HG03045 (cell line): Measurements from ENCODE around the gene MCUB.
"Not testable (repeated sequence)": the region's sequence is repeated elsewhere in the genome, so short reads cannot be mapped to it uniquely, and the experiment has no call there.

Experiments
- ATAC-seq: cut with Tn5 transposase; IDR thresholded peaks from one replicate; pipeline ENCODE4 v1.9.1; 2021; ENCODE audit warnings: mild to moderate bottlenecking, moderate library complexity; ENCODE audit not compliant: unreplicated experiment

Gene MCUB

GRCh38 chr4:109559983-109560686 is at the start of gene MCUB:
Gene MCUB, plus strand, starts transcription at chr4:109560246. Its CDS starts 92 bp downstream, at chr4:109560338.
- peak; percentile 93 for ATAC-seq

- no peak for ATAC-seq
Measured at GRCh38 chr4:109510687-109511086, 49.4 kb upstream of the MCUB start.

GRCh38 chr4:109511414-109511813 is 48.6 kb upstream of the MCUB start:
- no peak for ATAC-seq

- not testable (repeated sequence) for ATAC-seq
Measured at GRCh38 chr4:109513368-109513767, 46.7 kb upstream of the MCUB start.

- no peak for ATAC-seq
Measured at GRCh38 chr4:109532182-109532581, 27.9 kb upstream of the MCUB start.

GRCh38 chr4:109545401-109545800 is 14.6 kb upstream of the MCUB start:
- ATAC-seq: no peak

- ATAC-seq: no peak
Measured at GRCh38 chr4:109547394-109547793, 12.7 kb upstream of the MCUB start.

GRCh38 chr4:109548655-109549054 is 11.4 kb upstream of the MCUB start:
- ATAC-seq: no peak

- no peak for ATAC-seq
Measured at GRCh38 chr4:109552237-109552636, 7.8 kb upstream of the MCUB start.

GRCh38 chr4:109553130-109553529 is 6.9 kb upstream of the MCUB start:
- ATAC-seq: no peak

GRCh38 chr4:109554971-109555370 is 5.1 kb upstream of the MCUB start:
- no peak for ATAC-seq

- ATAC-seq: no peak
Measured at GRCh38 chr4:109557433-109557832, 2.6 kb upstream of the MCUB start.

- ATAC-seq: not testable (repeated sequence)
Measured at GRCh38 chr4:109558095-109558494, 2.0 kb upstream of the MCUB start.

GRCh38 chr4:109559625-109559982 is 442 bp upstream of the MCUB start:
- ATAC-seq: peak; percentile 26

- ATAC-seq: peak; percentile 58
Measured at GRCh38 chr4:109560687-109561461, 828 bp downstream of the MCUB start.

- no peak for ATAC-seq
Measured at GRCh38 chr4:109562457-109563239, 2.6 kb downstream of the MCUB start.

GRCh38 chr4:109571494-109571893 is 11.4 kb downstream of the MCUB start:
- ATAC-seq: no peak

- no peak for ATAC-seq
Measured at GRCh38 chr4:109572154-109572553, 12.1 kb downstream of the MCUB start.

- no peak for ATAC-seq
Measured at GRCh38 chr4:109574443-109574850, 14.4 kb downstream of the MCUB start.

GRCh38 chr4:109574931-109575804 is 15.1 kb downstream of the MCUB start:
- ATAC-seq: no peak

- ATAC-seq: no peak
Measured at GRCh38 chr4:109576462-109576861, 16.4 kb downstream of the MCUB start.
